Neural cell (in vitro differentiated cells): ENCODE measurements around the gene ARL2.

Experiments used
- CTCF ChIP-seq: fragments of 450-650 bp; IDR thresholded peaks from 2 replicates; pipeline ENCODE4 v1.5.1; 2014; ENCODE audit warnings: antibody characterized with exemption, mild to moderate bottlenecking, moderate library complexity; ENCODE audit not compliant: poor library complexity, severe bottlenecking
- EP300 ChIP-seq: fragments of 450-650 bp; conservative IDR thresholded peaks from 2 replicates; pipeline ENCODE4 v1.6.1; 2014; ENCODE audit warnings: antibody characterized with exemption, mild to moderate bottlenecking, moderate library complexity; ENCODE audit not compliant: poor library complexity, severe bottlenecking
- EZH2 ChIP-seq: fragments of 200-600, 300-800 bp; shearing (Covaris generic), sonication (generic); IDR thresholded peaks from 2 replicates; pipeline ENCODE4 v1.6.1; 2014; ENCODE audit warnings: antibody characterized with exemption, low read length, borderline replicate concordance, mild to moderate bottlenecking; ENCODE audit not compliant: insufficient read depth, poor library complexity, severe bottlenecking
- MXI1 ChIP-seq: fragments of 450-650 bp; conservative IDR thresholded peaks from 2 replicates; pipeline ENCODE4 v1.6.1; 2014; ENCODE audit warnings: antibody characterized with exemption, mild to moderate bottlenecking; ENCODE audit not compliant: poor library complexity, severe bottlenecking
- POLR2AphosphoS5 ChIP-seq: IDR thresholded peaks from 2 replicates; pipeline ENCODE4 v1.6.1; 2012
- REST ChIP-seq: IDR thresholded peaks from 2 replicates; pipeline ENCODE4 v1.6.1; 2012; ENCODE audit warnings: borderline replicate concordance

DNA sequence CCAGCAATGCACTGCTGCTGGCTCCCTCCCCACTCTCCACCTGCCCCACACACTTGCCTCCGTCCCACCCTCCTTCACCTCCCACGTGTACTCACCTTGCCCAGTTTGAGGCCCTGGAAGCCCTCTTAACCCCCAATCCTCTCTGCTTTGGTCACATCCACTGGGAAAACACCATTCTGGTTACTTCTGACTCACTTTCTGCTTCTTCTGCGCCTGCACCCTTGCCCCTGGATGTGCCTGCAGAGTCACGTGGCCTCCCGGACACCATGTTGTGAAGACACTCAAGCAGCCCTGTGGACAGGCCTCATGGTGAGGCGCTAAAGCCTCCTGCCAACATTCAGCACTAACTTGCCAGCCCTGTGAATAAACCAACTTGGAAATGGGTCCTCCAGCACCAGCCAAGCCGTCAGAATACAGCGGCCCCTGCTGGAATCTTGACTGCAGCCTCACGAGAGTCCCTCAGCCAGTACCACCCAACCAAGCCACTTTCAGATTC is 47.0 kb downstream of the ARL2 start:
- TF ChIP-seq CTCF = no peak
- TF ChIP-seq EZH2 = no peak
- no peak for TF ChIP-seq MXI1
- no peak for TF ChIP-seq REST
- no peak for TF ChIP-seq POLR2AphosphoS5
- no peak for TF ChIP-seq EP300
